Fibroblast of lung (primary cell): Measurements from ENCODE around the gene DCAF11. TPM values are rescaled to one million over a fixed set of nuclear protein-coding genes. Genes with fewer than 3 reads are reported as not detected.
A peak's percentile ranks its signal among the peaks of the same experiment; 100 is the strongest.

ENCODE experiments used
- DNase-seq, 2 donors: peaks; one replicate each; pipeline versions ENCODE4 v3.0.0 to v3.0.0-alpha.2; 2010; ENCODE audit warnings: low read depth in 2 of 2
- H2AFZ ChIP-seq: 2 replicates; pipeline ENCODE4 v1.5.1; 2012; ENCODE audit warnings: low read length, control low read depth, inconsistent platforms
- H3K27ac ChIP-seq: 2 replicates; pipeline ENCODE4 v1.5.1; 2011; ENCODE audit warnings: low read length, control low read depth; ENCODE audit not compliant: insufficient read depth
- H3K27me3 ChIP-seq: 2 replicates; pipeline ENCODE4 v1.5.1; 2011; ENCODE audit warnings: mild to moderate bottlenecking, low read length; ENCODE audit not compliant: control insufficient read depth, insufficient read depth
- H3K36me3 ChIP-seq: 2 replicates; pipeline ENCODE4 v1.5.1; 2011; ENCODE audit warnings: low read length; ENCODE audit not compliant: control insufficient read depth, insufficient read depth
- H3K4me1 ChIP-seq: 2 replicates; pipeline ENCODE4 v1.5.1; 2011; ENCODE audit warnings: low read length; ENCODE audit not compliant: control insufficient read depth, insufficient read depth; ENCODE audit errors: extremely low read depth
- H3K4me2 ChIP-seq: 2 replicates; pipeline ENCODE4 v1.5.1; 2011; ENCODE audit warnings: low read length, control low read depth; ENCODE audit not compliant: insufficient read depth; ENCODE audit errors: extremely low read depth
- H3K4me3 ChIP-seq, 4 experiments: fragments of 200-600 bp in 1 of 4; sonication (generic) in 1 of 4; replicated peaks in 1 of 4; 2 replicates each; pipeline ENCODE4 v1.5.1; 2011 to 2016; ENCODE audit warnings: low read length in 4 of 4, low read depth in 3 of 4, mild to moderate bottlenecking in 3 of 4, control low read depth in 2 of 4, inconsistent platforms in 1 of 4, mixed read lengths in 1 of 4; ENCODE audit not compliant: insufficient read depth in 1 of 4; ENCODE audit errors: control extremely low read depth in 1 of 4
- H3K79me2 ChIP-seq: 2 replicates; pipeline ENCODE4 v1.5.1; 2012; ENCODE audit warnings: mild to moderate bottlenecking, low read length, inconsistent platforms; ENCODE audit not compliant: control insufficient read depth, insufficient read depth
- H3K9ac ChIP-seq: 2 replicates; pipeline ENCODE4 v1.5.1; 2011; ENCODE audit warnings: mild to moderate bottlenecking, low read length, control low read depth; ENCODE audit not compliant: insufficient read depth
- H3K9me3 ChIP-seq: 2 replicates; pipeline ENCODE4 v1.5.1; 2012; ENCODE audit warnings: low read depth, low read length; ENCODE audit not compliant: control insufficient read depth, insufficient read depth
- H4K20me1 ChIP-seq: 2 replicates; pipeline ENCODE4 v1.5.1; 2011; ENCODE audit warnings: low read length; ENCODE audit not compliant: control insufficient read depth, insufficient read depth; ENCODE audit errors: extremely low read depth
- EZH2 ChIP-seq: IDR thresholded peaks from 2 replicates; pipeline ENCODE4 v1.5.1; 2012; ENCODE audit warnings: low read length, control low read depth, mild to moderate bottlenecking; ENCODE audit errors: missing control alignments
- polyA plus RNA-seq, 2 donors: library from polyadenylated mRNA; depleted of rRNA in 1 of 2; stranded (reverse) in 1 of 2; unstranded in 1 of 2; fragments of >200 nt; gene quantifications; 2 replicates each; pipeline ENCODE4 v1.2.1, GENCODE V29; 2011 to 2012; ENCODE audit warnings: missing spikeins in 1 of 2
- total RNA-seq: library from RNA; depleted of rRNA; stranded (reverse); fragments of >200 nt; gene quantifications from 2 replicates; pipeline ENCODE4 v1.2.1, GENCODE V29; 2014
- TF ChIP-seq, protein P1 (sequence below), 2 donors: IDR thresholded peaks in 1 of 2; conservative IDR thresholded peaks in 1 of 2; 1 replicate in 1 of 2; 2 replicates in 1 of 2; pipeline ENCODE4 v1.5.1; 2011 to 2012; ENCODE audit warnings: low read length in 2 of 2, control low read depth in 1 of 2, inconsistent platforms in 1 of 2, low read depth in 1 of 2, mild to moderate bottlenecking in 1 of 2

The DCAF11 gene
- total and polyA plus RNA-seq, 2 donors (not counting 1 experiment from before 2014, with no cell fraction given) = 18.4 to 68.0 TPM

- Histone ChIP-seq H3K9me3 (no peaks in the 10 kb centered on the region), H3K4me3 (peak overlapping the region in 3 of 4 experiments; percentile 15 to 85 (median 82)), H2AFZ (no peak overlapping the region), H4K20me1 (no peaks in the 10 kb centered on the region), H3K27me3 (no peaks in the 10 kb centered on the region), H3K4me2 (peak overlapping the region; percentile 69), H3K27ac (no peak overlapping the region), H3K4me1 (peaks cover 11% of the 10 kb centered on the region), H3K79me2 (peaks cover 33% of the 10 kb centered on the region), H3K9ac (no peak overlapping the region), H3K36me3 (peaks cover 9% of the 10 kb centered on the region)
- TF ChIP-seq EZH2 = no peak
- TF ChIP-seq, protein P1, sequence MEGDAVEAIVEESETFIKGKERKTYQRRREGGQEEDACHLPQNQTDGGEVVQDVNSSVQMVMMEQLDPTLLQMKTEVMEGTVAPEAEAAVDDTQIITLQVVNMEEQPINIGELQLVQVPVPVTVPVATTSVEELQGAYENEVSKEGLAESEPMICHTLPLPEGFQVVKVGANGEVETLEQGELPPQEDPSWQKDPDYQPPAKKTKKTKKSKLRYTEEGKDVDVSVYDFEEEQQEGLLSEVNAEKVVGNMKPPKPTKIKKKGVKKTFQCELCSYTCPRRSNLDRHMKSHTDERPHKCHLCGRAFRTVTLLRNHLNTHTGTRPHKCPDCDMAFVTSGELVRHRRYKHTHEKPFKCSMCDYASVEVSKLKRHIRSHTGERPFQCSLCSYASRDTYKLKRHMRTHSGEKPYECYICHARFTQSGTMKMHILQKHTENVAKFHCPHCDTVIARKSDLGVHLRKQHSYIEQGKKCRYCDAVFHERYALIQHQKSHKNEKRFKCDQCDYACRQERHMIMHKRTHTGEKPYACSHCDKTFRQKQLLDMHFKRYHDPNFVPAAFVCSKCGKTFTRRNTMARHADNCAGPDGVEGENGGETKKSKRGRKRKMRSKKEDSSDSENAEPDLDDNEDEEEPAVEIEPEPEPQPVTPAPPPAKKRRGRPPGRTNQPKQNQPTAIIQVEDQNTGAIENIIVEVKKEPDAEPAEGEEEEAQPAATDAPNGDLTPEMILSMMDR (conservative IDR thresholded peaks at IDR 0.05 in 1 of 2, IDR thresholded peaks at IDR 0.05 in 1 of 2; ENCODE audit: low read depth in 1 of 2, low read length in 2 of 2) = no peak
- DNase-seq = no peak
Measured at GRCh38 chr14:24139272-24139934, 24.8 kb downstream of the DCAF11 start.

DNA sequence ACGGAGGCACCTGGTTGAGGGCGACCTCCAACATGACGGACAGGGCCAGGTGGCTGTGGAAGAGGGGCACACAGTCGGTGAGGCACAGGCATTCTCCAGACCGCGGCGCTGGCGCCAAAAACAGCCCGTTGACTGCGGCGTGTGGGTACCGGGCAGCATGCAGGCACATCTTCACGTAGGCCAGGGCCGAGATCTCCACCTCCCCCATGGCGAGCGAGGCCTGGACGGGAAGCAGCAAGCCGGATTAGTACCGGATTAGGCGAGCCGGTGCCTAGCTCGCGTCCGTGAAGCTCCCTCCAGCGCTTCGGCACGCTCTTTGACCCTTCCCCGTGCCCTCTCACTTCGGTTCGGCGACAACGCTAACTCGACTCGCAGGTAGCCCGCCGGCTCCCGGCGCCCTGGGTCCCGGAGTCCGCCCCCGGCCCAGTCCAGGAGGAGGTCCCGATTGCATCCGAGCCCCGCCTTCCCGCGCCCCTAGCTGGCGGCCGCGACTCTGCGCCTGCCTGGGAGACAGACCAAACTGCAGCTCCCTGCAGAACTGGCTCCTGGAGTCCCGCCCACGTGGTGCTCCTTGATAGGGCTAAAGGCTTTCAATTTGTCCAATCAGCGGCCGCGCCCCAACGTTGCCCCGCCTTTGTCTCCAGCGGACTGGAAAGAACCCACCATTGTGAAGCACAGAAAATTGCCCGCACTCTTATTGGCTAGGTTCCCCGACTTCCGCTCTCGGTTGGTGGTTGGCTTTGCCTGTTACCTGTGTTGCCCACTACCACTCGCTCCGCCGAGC, 26.7 kb downstream of the DCAF11 start, which contains the start of gene EMC9:
TSS of gene EMC9 (minus strand) at position 495 of the 784 bp plus-strand sequence. CDS start at position 208, 287 bp downstream.
- Histone ChIP-seq H3K4me2 (peak within 1 kb of the TSS; percentile 79), H3K4me3 (peak within 1 kb of the TSS; percentile 82 to 85 (median 84)), H3K4me1 (peaks cover 15% of the 10 kb centered on the region), H3K27ac (peak within 1 kb of the TSS; percentile 87), H3K27me3 (no peaks in the 10 kb centered on the region), H3K79me2 (peaks cover 44% of the 10 kb centered on the region), H2AFZ (peak within 1 kb of the TSS; percentile 88), H4K20me1 (no peaks in the 10 kb centered on the region), H3K36me3 (peaks cover 9% of the 10 kb centered on the region), H3K9ac (peak within 1 kb of the TSS; percentile 79), H3K9me3 (no peaks in the 10 kb centered on the region)
- TF ChIP-seq EZH2 = no peak
- TF ChIP-seq, protein P1 (conservative IDR thresholded peaks at IDR 0.05 in 1 of 2, IDR thresholded peaks at IDR 0.05 in 1 of 2; ENCODE audit: low read depth in 1 of 2, low read length in 2 of 2) = peak in 1 of 2 donors; percentile 34
- peak; percentile 99 for DNase-seq

GRCh38 chr14:24143511-24143910, 28.9 kb downstream of the DCAF11 start:
- Histone ChIP-seq H3K4me3 (no peak overlapping the region), H3K27ac (no peak overlapping the region), H3K4me1 (peaks cover 10% of the 10 kb centered on the region), H4K20me1 (no peaks in the 10 kb centered on the region), H3K4me2 (no peak overlapping the region), H3K27me3 (no peaks in the 10 kb centered on the region), H3K9ac (no peak overlapping the region), H3K36me3 (peaks cover 2% of the 10 kb centered on the region), H3K79me2 (peaks cover 44% of the 10 kb centered on the region), H3K9me3 (no peaks in the 10 kb centered on the region), H2AFZ (no peak overlapping the region)
- TF ChIP-seq EZH2 = no peak
- TF ChIP-seq, protein P1 (conservative IDR thresholded peaks at IDR 0.05 in 1 of 2, IDR thresholded peaks at IDR 0.05 in 1 of 2; ENCODE audit: low read depth in 1 of 2, low read length in 2 of 2) = no peak
- peak in 1 of 2 donors; percentile 9 for DNase-seq
